ENCODE measurements around the gene HEXD.
"Not testable (repeated sequence)": the region's sequence is repeated elsewhere in the genome, so short reads cannot be mapped to it uniquely, and the experiment has no call there.

HEXD gene

GRCh38 chr17:82375359-82376041 is 42.6 kb upstream of the HEXD start:
- FAIRE-seq (no peak), DNase-seq (ENCODE audit: insufficient read length) (no peak)
- TF ChIP-seq TAF1 (IDR thresholded peaks at IDR 0.05; ENCODE audit: borderline replicate concordance, low read depth, low read length) (no peak), POLR2A (IDR thresholded peaks at IDR 0.05; ENCODE audit: low read depth, low read length) (no peak), POLR2AphosphoS5 (IDR thresholded peaks at IDR 0.05; ENCODE audit: low read depth, low read length) (no peak)

GRCh38 chr17:82376042-82376730 is 42.0 kb upstream of the HEXD start:
- TF ChIP-seq POLR2A (IDR thresholded peaks at IDR 0.05; ENCODE audit: low read depth, low read length) (no peak), POLR2AphosphoS5 (IDR thresholded peaks at IDR 0.05; ENCODE audit: low read depth, low read length) (no peak), TAF1 (IDR thresholded peaks at IDR 0.05; ENCODE audit: borderline replicate concordance, low read depth, low read length) (no peak)
- no peak for DNase-seq (ENCODE audit: insufficient read length)
- FAIRE-seq = no peak

- not testable (repeated sequence) for DNase-seq (ENCODE audit: insufficient read length); FAIRE-seq
These were observed 40.9 kb upstream of the HEXD start for GRCh38 chr17:82377294-82377693.

GRCh38 chr17:82377924-82378740 is 40.0 kb upstream of the HEXD start:
- TF ChIP-seq POLR2AphosphoS5 (IDR thresholded peaks at IDR 0.05; ENCODE audit: low read depth, low read length) (no peak), TAF1 (IDR thresholded peaks at IDR 0.05; ENCODE audit: borderline replicate concordance, low read depth, low read length) (no peak), POLR2A (IDR thresholded peaks at IDR 0.05; ENCODE audit: low read depth, low read length) (no peak)
- FAIRE-seq (no peak), DNase-seq (ENCODE audit: insufficient read length) (no peak)

- no peak for DNase-seq (ENCODE audit: insufficient read length)
- no peak for FAIRE-seq
- no peak for TF ChIP-seq TAF1 (IDR thresholded peaks at IDR 0.05; ENCODE audit: borderline replicate concordance, low read depth, low read length)
- TF ChIP-seq POLR2A (IDR thresholded peaks at IDR 0.05; ENCODE audit: low read depth, low read length) = no peak
- TF ChIP-seq POLR2AphosphoS5 (IDR thresholded peaks at IDR 0.05; ENCODE audit: low read depth, low read length) = no peak
These were observed 39.5 kb upstream of the HEXD start for GRCh38 chr17:82378741-82379021.

- no peak; the same call in 1 of the 2 replicates for TF ChIP-seq POLR2AphosphoS5 (IDR thresholded peaks at IDR 0.05; ENCODE audit: low read depth, low read length)
- no peak for TF ChIP-seq TAF1 (IDR thresholded peaks at IDR 0.05; ENCODE audit: borderline replicate concordance, low read depth, low read length)
- no peak for TF ChIP-seq POLR2A (IDR thresholded peaks at IDR 0.05; ENCODE audit: low read depth, low read length)
- no peak for DNase-seq (ENCODE audit: insufficient read length)
- peak; percentile 83 for FAIRE-seq
These were observed 37.1 kb upstream of the HEXD start for GRCh38 chr17:82380860-82381702.

- not testable (repeated sequence) for DNase-seq (ENCODE audit: insufficient read length); FAIRE-seq
These were observed 36.5 kb upstream of the HEXD start for GRCh38 chr17:82381703-82382009.

GRCh38 chr17:82382220-82382932 is 35.8 kb upstream of the HEXD start:
- not testable (repeated sequence) for DNase-seq (ENCODE audit: insufficient read length); FAIRE-seq

- no peak for FAIRE-seq
- TF ChIP-seq POLR2AphosphoS5 (IDR thresholded peaks at IDR 0.05; ENCODE audit: low read depth, low read length) = no peak
- no peak for TF ChIP-seq POLR2A (IDR thresholded peaks at IDR 0.05; ENCODE audit: low read depth, low read length)
- TF ChIP-seq TAF1 (IDR thresholded peaks at IDR 0.05; ENCODE audit: borderline replicate concordance, low read depth, low read length) = no peak
- no peak for DNase-seq (ENCODE audit: insufficient read length)
These were observed 35.3 kb upstream of the HEXD start for GRCh38 chr17:82382933-82383255.

GRCh38 chr17:82383411-82383810 is 34.7 kb upstream of the HEXD start:
- DNase-seq (ENCODE audit: insufficient read length) (no peak), FAIRE-seq (no peak)
- TF ChIP-seq POLR2A (IDR thresholded peaks at IDR 0.05; ENCODE audit: low read depth, low read length) (no peak), POLR2AphosphoS5 (IDR thresholded peaks at IDR 0.05; ENCODE audit: low read depth, low read length) (no peak), TAF1 (IDR thresholded peaks at IDR 0.05; ENCODE audit: borderline replicate concordance, low read depth, low read length) (no peak)

- TF ChIP-seq TAF1 (IDR thresholded peaks at IDR 0.05; ENCODE audit: borderline replicate concordance, low read depth, low read length) (no peak), POLR2A (IDR thresholded peaks at IDR 0.05; ENCODE audit: low read depth, low read length) (no peak), POLR2AphosphoS5 (IDR thresholded peaks at IDR 0.05; ENCODE audit: low read depth, low read length) (no peak)
- DNase-seq (ENCODE audit: insufficient read length) (no peak), FAIRE-seq (no peak)
These were observed 34.0 kb upstream of the HEXD start for GRCh38 chr17:82384051-82384729.

Data from GM12892 (cell line).